CD4-positive, alpha-beta T cell (primary cell): ENCODE data around the gene HMGCLL1. TPM values are rescaled to one million over a fixed set of nuclear protein-coding genes. Genes with fewer than 3 reads are reported as not detected.

Source experiments
- ATAC-seq: fragments of 200-7000 bp; cut with Tn5 transposase; one replicate; pipeline ENCODE4 v1.10.0; 2022; ENCODE audit warnings: mild to moderate bottlenecking; ENCODE audit not compliant: poor library complexity
- CTCF ChIA-PET: fragments of 350-600 bp; sonication (Branson Sonifier 250); formaldehyde crosslinking; loops from one replicate; lab custom pipeline; 2021; ENCODE audit warnings: antibody characterized with exemption, inconsistent platforms; lab: Charles Lee
- POLR2A ChIA-PET: fragments of 350-600 bp; sonication (Branson Sonifier 250); formaldehyde crosslinking; loops from one replicate; lab custom pipeline; 2021; ENCODE audit warnings: antibody characterized with exemption, inconsistent platforms; lab: Charles Lee
- DNase-seq, 14 experiments: peaks; one replicate each; pipeline ENCODE4 v3.0.0-alpha.2; 2013 to 2020; ENCODE audit warnings: mixed read lengths in 2 of 14
- H3K27ac ChIP-seq, 2 donors: one replicate each; pipeline versions ENCODE4 v1.5.1 to v1.7.0; 2013; ENCODE audit warnings: low read length in 2 of 2, low read depth in 1 of 2, mild to moderate bottlenecking in 1 of 2
- H3K27me3 ChIP-seq, 2 experiments: 1 replicate in 1 of 2; 2 replicates in 1 of 2; pipeline versions ENCODE4 v1.6.1 to v1.7.0; 2013; ENCODE audit warnings: low read length in 2 of 2, control low read depth in 1 of 2, mild to moderate bottlenecking in 1 of 2, moderate library complexity in 1 of 2; ENCODE audit not compliant: insufficient read depth in 2 of 2, control insufficient read depth in 1 of 2
- H3K36me3 ChIP-seq: one replicate; pipeline ENCODE4 v1.6.1; 2013; ENCODE audit warnings: low read length, control low read depth; ENCODE audit not compliant: insufficient read depth
- H3K4me1 ChIP-seq: one replicate; pipeline ENCODE4 v1.6.1; 2013; ENCODE audit warnings: low read length, control low read depth; ENCODE audit not compliant: insufficient read depth
- H3K4me3 ChIP-seq: one replicate; pipeline ENCODE4 v1.5.1; 2013; ENCODE audit warnings: mild to moderate bottlenecking, low read length, moderate library complexity
- H3K9me3 ChIP-seq, 2 experiments: 1 replicate in 1 of 2; 2 replicates in 1 of 2; pipeline versions ENCODE4 v1.6.1 to v1.7.0; 2013; ENCODE audit warnings: low read length in 2 of 2, mild to moderate bottlenecking in 2 of 2, control low read depth in 1 of 2, moderate library complexity in 1 of 2; ENCODE audit not compliant: control insufficient read depth in 1 of 2, insufficient read depth in 1 of 2
- H3K27ac Mint-ChIP-seq: one replicate; pipeline ENCODE4 v1.8.0; 2020; ENCODE audit warnings: mixed read lengths
- H3K27me3 Mint-ChIP-seq: one replicate; pipeline ENCODE4 v1.8.0; 2021; ENCODE audit warnings: mixed read lengths
- H3K36me3 Mint-ChIP-seq: one replicate; pipeline ENCODE4 v1.8.0; 2021; ENCODE audit warnings: low read depth, mixed read lengths
- H3K4me1 Mint-ChIP-seq: one replicate; pipeline ENCODE4 v1.8.0; 2021; ENCODE audit warnings: low read depth, mixed read lengths
- H3K4me3 Mint-ChIP-seq: one replicate; pipeline ENCODE4 v1.8.0; 2020; ENCODE audit warnings: mild to moderate bottlenecking, mixed read lengths
- H3K9me3 Mint-ChIP-seq: one replicate; pipeline ENCODE4 v1.8.0; 2020; ENCODE audit warnings: mixed read lengths
- intact Hi-C, 2 experiments: fragments of 100-400 bp; cut with DNase I in 1 of 2; cut with micrococcal nuclease in 1 of 2; formaldehyde crosslinking; loops; one replicate each; pipeline versions ENCODE4 v1.15.1 to v1.9.0; 2023 to 2025; cut with DNase I, micrococcal nuclease
- total RNA-seq, 174 experiments: library from RNA in 2 of 174; stranded (reverse) in 2 of 174; gene quantifications; one replicate each; pipeline ENCODE4 v1.2.3 and lab custom pipeline; 2021 to 2026
- TF ChIP-seq, protein P1 (sequence below): fragments of 200-600 bp; IDR thresholded peaks from one replicate; pipeline ENCODE4 v1.8.0; 2022; ENCODE audit warnings: antibody characterized with exemption, mild to moderate bottlenecking

Gene HMGCLL1
- total RNA-seq, 2 experiments from 2014 or later, result not detected

DNA sequence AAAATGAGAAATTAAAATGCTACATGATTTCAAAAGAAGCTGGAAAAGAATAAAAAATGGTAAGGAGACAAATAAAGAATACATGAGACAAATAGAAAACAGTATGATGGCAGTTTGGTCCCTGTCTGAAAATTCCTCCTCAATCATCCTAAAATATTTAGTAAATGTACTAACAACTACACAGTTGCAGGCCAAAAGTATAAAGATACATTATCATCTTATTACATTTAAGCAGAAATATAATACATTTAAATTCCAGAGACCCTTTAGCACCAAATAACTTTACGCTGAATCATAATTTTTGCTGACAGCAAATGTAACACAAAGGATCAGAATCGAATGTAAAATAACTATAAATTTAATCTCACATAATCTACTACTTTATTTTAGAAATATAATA lies 4.4 kb downstream of the HMGCLL1 start:
- no peaks in the 10 kb centered on the region for H3K4me1 Mint-ChIP-seq
- Histone ChIP-seq H3K27ac (no peak overlapping the region), H3K9me3 (peaks cover 0 to 7% of the 10 kb centered on the region in 2 experiments), H3K4me3 (no peak overlapping the region), H3K27me3 (no peaks in the 10 kb centered on the region), H3K36me3 (no peaks in the 10 kb centered on the region), H3K4me1 (no peaks in the 10 kb centered on the region)
- TF ChIP-seq, protein P1, sequence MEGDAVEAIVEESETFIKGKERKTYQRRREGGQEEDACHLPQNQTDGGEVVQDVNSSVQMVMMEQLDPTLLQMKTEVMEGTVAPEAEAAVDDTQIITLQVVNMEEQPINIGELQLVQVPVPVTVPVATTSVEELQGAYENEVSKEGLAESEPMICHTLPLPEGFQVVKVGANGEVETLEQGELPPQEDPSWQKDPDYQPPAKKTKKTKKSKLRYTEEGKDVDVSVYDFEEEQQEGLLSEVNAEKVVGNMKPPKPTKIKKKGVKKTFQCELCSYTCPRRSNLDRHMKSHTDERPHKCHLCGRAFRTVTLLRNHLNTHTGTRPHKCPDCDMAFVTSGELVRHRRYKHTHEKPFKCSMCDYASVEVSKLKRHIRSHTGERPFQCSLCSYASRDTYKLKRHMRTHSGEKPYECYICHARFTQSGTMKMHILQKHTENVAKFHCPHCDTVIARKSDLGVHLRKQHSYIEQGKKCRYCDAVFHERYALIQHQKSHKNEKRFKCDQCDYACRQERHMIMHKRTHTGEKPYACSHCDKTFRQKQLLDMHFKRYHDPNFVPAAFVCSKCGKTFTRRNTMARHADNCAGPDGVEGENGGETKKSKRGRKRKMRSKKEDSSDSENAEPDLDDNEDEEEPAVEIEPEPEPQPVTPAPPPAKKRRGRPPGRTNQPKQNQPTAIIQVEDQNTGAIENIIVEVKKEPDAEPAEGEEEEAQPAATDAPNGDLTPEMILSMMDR, result no peak
- peaks cover 15% of the 10 kb centered on the region for H3K9me3 Mint-ChIP-seq
- DNase-seq (no peak), ATAC-seq (no peak)
- H3K36me3 Mint-ChIP-seq, result no peaks in the 10 kb centered on the region
- ChIA-PET POLR2A (no interaction called here), CTCF (no interaction called here)
- peaks cover 4% of the 10 kb centered on the region for H3K27me3 Mint-ChIP-seq
- H3K4me3 Mint-ChIP-seq, result no peak overlapping the region
- intact Hi-C loops, result no loop called here
- H3K27ac Mint-ChIP-seq, result no peak overlapping the region

DNA sequence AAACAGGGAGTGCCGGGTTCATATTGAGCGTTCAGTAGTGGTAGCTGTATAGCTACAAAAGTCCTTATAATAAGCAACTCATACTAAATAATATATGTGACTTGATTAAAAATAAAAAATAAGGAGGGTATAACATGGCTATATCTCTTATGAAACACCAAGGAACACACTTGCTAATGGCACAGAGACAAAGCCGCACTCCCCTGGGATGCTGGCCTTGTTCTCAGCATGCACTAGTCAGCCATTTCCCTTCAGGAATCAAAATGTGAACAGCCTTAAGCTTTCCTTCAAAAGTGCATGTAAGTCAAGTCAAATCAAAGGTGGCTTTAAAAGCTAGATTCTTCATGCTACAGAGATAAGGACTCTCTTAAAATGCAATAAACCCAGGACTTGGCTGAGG lies 9.4 kb downstream of the HMGCLL1 start:
- TF ChIP-seq, protein P1, result no peak
- H3K27ac Mint-ChIP-seq, result no peak overlapping the region
- Histone ChIP-seq H3K9me3 (no peaks in the 10 kb centered on the region), H3K27ac (no peak overlapping the region), H3K27me3 (no peaks in the 10 kb centered on the region), H3K4me3 (no peak overlapping the region), H3K36me3 (no peaks in the 10 kb centered on the region), H3K4me1 (no peaks in the 10 kb centered on the region)
- ChIA-PET CTCF (interaction anchor here (0.6 kb wide), 1 partner anchor 92 kb away, joined by 3 read pairs; no protein-coding TSS in a partner anchor), POLR2A (no interaction called here)
- H3K4me1 Mint-ChIP-seq, result no peaks in the 10 kb centered on the region
- ATAC-seq (no peak), DNase-seq (no peak)
- no peak overlapping the region for H3K4me3 Mint-ChIP-seq
- peaks cover 11% of the 10 kb centered on the region for H3K9me3 Mint-ChIP-seq
- no peaks in the 10 kb centered on the region for H3K27me3 Mint-ChIP-seq
- H3K36me3 Mint-ChIP-seq, result no peaks in the 10 kb centered on the region
- intact Hi-C loops, result no loop called here

DNA sequence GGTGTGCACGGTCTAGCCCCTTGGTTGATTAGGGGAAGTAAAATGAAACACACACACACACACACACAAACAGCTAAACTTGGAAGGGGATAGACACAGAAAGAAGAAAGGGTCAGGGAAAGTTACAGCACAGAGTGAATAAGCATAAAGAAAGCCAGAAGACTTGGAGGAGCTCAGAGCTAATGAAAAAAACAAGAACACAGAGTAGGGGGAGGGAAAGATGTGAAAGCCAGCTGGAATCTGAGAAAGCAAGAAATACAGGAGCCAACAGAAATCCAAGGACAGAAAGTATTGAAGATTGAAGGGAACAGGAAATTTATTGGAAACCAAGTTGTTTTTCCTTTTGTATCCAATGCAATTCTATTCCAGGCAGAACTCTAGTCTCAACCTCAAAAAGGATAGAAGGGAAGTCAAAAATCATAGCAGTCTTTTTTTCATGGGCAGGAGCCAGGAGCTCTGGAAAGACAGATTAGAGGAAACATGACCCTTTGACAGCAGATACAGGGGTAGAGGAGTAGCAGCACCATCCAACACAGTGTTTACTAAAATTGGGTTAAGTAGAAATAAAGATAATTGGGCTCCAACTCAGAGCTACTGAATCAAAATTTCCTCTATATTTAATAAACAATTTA lies 10.1 kb downstream of the HMGCLL1 start:
- Histone ChIP-seq H3K27ac (no peak overlapping the region), H3K36me3 (no peaks in the 10 kb centered on the region), H3K27me3 (no peaks in the 10 kb centered on the region), H3K4me1 (no peaks in the 10 kb centered on the region), H3K9me3 (no peaks in the 10 kb centered on the region), H3K4me3 (no peak overlapping the region)
- no peaks in the 10 kb centered on the region for H3K36me3 Mint-ChIP-seq
- H3K27ac Mint-ChIP-seq, result no peak overlapping the region
- intact Hi-C loops, result no loop called here
- ATAC-seq (no peak), DNase-seq (no peak)
- peaks cover 11% of the 10 kb centered on the region for H3K9me3 Mint-ChIP-seq
- TF ChIP-seq, protein P1, result no peak
- ChIA-PET CTCF (no interaction called here), POLR2A (no interaction called here)
- H3K4me1 Mint-ChIP-seq, result no peaks in the 10 kb centered on the region
- H3K4me3 Mint-ChIP-seq, result no peak overlapping the region
- no peaks in the 10 kb centered on the region for H3K27me3 Mint-ChIP-seq
